ENCODE measurements around the gene HRK.

- no peak for TF ChIP-seq EZH2 (IDR thresholded peaks at IDR 0.05; ENCODE audit: low read depth, low read length, severe bottlenecking)
- no peak for TF ChIP-seq CTCF (IDR thresholded peaks at IDR 0.05; ENCODE audit: control extremely low read depth in 1 of 3, insufficient read depth in 1 of 3, low read depth in 1 of 3, low read length in 3 of 3)
- TF ChIP-seq HDAC2 (IDR thresholded peaks at IDR 0.05; ENCODE audit: borderline replicate concordance in 1 of 2, low read depth in 2 of 2, low read length in 2 of 2): no peak
- no peak for TF ChIP-seq POLR2A (IDR thresholded peaks at IDR 0.05; ENCODE audit: control extremely low read depth in 1 of 2, low read depth in 2 of 2, low read length in 2 of 2)
- no peak for TF ChIP-seq RBBP5 (IDR thresholded peaks at IDR 0.05; ENCODE audit: borderline replicate concordance, low read depth, low read length)
- TF ChIP-seq TCF12 (IDR thresholded peaks at IDR 0.05; ENCODE audit: low read depth, low read length): no peak
- no peak for TF ChIP-seq JUN (IDR thresholded peaks at IDR 0.05; ENCODE audit: low read depth, low read length)
Measured at GRCh38 chr12:116906285-116906684, 25.0 kb upstream of the HRK start.
